ENCODE results near the gene CFAP52. TPM values are rescaled to one million over a fixed set of nuclear protein-coding genes. Genes with fewer than 3 reads are reported as not detected.
"Not testable (repeated sequence)": the region's sequence is repeated elsewhere in the genome, so short reads cannot be mapped to it uniquely, and the experiment has no call there.

Gene CFAP52, protein sequence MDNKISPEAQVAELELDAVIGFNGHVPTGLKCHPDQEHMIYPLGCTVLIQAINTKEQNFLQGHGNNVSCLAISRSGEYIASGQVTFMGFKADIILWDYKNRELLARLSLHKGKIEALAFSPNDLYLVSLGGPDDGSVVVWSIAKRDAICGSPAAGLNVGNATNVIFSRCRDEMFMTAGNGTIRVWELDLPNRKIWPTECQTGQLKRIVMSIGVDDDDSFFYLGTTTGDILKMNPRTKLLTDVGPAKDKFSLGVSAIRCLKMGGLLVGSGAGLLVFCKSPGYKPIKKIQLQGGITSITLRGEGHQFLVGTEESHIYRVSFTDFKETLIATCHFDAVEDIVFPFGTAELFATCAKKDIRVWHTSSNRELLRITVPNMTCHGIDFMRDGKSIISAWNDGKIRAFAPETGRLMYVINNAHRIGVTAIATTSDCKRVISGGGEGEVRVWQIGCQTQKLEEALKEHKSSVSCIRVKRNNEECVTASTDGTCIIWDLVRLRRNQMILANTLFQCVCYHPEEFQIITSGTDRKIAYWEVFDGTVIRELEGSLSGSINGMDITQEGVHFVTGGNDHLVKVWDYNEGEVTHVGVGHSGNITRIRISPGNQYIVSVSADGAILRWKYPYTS
- not detected in 2 replicates for total RNA-seq

DNA sequence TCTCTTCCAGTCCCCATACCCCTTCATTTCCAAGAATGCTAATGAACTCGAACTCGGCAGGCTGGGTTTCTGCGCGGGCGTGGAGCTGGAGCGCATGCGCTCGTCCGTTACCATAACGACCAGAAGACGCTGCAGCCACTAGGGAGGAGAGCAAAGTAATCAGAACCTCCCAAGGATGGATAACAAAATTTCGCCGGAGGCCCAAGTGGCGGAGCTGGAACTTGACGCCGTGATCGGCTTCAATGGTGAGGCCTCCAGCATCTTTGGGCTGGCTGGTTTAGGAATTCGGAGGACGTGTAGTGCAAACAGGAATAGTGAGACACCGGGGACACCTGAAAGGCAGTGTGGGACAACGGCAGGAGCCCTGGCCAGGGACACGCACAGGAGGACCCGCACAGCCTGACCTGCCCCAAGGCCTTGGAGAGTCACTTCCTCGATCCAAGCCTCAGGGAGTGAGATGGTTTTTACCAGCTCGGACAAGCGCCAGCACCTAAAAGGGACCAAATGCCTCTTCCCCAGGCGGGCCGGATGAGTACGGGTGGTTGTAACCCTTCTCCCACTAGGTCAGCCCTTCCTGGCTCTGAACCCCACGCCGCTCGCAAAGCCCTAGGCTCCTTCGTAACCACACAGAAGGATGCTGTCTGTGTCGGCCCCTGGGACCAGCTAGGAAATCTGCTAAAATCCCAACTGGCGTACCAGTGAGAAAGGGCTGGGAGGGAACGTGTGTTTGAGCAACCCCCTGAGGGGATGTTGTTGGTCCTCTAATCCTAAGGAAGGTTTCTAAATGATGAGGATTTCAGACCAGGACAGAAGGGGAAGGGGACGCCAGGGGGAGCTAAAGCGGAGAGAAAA, at the start of gene CFAP52:
TSS of gene CFAP52 (plus strand) at position 122 of the 852 bp plus-strand sequence. CDS start at position 176, 54 bp downstream.
- DNase-seq (ENCODE audit: extremely low read depth, low read depth, low spot score) = no peak

DNA sequence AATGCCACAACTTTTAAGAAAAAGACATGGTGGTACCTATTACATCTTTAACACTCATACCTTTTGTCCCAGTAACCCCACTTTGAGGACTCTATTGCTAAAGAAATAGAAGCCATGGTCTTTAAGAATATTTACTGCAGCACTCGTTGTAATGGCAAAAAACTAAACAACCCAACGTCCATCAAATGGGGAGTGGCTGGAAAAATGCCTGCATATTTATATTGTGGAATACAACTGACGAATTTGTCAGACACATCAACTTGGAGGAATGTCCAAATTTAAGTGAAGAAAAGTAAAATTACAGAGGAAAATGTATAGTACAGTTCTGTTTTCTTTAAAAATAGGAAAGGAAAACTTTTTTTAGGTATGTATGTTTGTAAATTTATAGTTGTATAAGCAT, 48.7 kb upstream of the CFAP52 start:
- no peak for DNase-seq (ENCODE audit: extremely low read depth, low read depth, low spot score)

DNA sequence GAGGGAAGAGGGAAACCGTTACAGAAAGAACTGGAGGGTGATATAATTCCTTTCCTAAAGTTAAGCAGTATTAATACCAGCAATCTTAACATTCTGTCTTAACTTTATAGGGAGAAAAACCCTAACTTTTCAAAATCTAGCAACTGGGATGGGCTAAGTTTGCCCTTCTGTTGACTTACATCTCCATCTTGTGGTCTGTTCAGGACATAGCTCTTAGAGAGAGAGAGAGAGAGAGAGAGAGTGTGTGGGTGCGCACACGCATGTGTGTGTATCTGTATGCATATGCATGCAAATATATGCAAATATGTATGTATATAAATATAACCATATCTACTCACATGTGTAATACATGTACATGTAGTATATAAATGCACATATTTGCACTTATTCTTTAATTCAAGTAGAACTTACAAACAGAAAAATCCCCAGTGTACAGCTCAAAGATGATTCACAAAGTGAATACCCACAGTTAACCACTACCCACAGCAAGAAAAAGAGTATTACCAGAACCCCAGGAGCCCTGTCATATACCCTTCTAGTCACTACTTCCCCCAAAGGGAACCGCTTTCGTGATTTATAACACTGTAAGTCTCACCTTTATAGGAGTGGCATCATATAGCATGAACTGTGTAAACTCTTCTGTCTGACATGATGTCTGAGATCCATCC, 47.3 kb upstream of the CFAP52 start:
- DNase-seq (ENCODE audit: extremely low read depth, low read depth, low spot score) = no peak

DNA sequence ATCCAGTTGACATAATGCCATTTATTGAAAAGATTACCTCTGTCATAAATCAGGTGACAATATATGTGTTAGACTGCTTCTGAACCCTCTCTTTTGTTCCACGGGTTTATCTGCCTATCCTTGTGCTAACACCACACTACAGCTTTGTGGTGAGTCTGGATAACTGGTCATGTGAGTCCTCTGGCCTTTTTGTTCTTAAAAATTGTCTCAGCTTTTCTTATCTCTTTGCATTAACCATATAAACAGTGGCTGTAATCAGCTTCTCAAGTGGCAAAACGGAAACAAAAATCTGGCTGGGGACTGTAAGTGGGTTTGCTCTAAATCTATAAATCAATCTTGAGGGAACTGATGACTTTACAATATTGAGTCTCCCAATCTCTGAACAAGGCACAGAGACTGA, 45.4 kb upstream of the CFAP52 start:
- DNase-seq (ENCODE audit: extremely low read depth, low read depth, low spot score) = no peak

DNA sequence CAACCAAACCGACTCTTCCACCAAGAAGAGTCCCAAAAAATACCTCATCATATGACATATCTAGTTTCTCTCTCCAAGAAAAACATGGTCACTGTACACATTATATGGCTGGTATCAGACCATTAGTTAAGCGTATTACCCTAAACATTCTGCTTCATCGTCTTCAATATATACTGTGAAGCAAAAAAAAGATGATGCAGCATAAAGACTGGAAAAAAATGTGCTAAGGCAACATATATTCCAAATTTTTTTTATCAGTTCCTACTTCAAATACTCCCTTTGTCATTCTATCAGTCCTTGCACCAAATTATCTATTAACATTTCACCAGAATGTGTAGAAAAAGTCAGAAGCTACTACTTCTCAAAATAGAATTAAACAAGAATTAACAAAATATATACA, 43.7 kb upstream of the CFAP52 start:
- DNase-seq (ENCODE audit: extremely low read depth, low read depth, low spot score) = no peak

DNA sequence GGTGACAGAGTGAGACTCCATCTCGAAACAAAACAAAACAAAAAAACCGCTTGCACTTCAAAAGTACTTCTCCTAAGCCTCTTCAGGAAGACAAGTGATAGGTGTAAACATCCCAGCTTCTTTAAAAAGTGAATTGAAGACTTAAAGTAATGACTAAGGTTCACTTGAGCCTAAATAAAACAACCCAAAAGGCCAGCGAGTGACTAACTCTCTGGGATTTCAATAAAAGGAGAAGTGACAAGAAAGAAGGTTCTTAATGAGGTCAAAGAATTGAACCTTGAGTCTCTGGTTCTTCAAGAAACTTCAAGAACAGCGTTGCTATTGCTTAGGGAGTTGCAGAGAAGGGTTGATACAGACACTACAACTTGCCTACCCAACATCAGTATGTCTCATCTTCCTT, 43.0 kb upstream of the CFAP52 start:
- DNase-seq (ENCODE audit: extremely low read depth, low read depth, low spot score) = no peak

DNA sequence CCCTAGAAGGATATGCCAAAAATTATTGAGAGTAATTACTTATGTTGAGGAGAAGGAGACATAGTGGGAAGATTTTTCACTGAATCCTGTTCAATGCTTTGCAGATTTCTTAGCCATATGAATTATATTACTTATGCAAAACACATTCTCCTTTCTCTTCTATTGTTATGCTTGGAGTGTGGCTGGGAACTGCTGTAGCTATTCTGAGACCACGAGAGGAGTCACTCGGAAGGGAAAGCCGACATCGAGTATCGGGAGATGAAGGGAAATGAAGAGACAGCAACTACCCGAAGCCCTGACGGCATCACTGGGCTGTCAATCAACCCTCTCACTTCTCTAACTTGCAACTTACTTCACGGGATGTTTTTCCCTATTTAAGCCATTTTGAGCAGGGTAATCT, 40.4 kb upstream of the CFAP52 start:
- no peak for DNase-seq (ENCODE audit: extremely low read depth, low read depth, low spot score)

DNA sequence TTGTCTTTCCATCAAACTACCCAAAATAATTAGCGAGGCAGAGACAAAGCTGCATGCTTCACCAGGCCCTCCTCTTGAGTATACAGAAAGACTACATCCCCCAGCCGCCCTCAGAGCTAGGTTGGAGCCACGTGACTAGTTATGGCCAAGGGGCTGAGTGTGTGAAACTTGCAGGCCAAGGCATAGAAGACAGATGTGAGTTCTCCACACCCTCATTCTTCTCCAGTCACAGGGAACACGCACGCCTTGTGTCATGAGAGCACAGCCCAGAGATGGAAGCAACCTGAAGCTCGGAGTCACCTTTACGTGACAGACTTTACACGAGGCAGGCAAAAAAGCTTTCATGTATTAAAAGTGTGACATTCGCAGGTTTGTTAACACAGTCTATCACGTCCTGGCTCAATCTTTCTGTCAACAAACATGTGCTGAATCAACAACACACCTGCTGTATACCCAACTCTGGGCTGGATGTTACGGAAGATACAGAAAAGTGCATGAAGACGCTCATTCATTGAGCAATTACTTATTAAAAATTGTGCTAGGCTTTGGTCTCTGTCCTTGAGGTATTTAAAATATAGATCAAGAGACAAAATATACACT, 39.2 kb upstream of the CFAP52 start:
- DNase-seq (ENCODE audit: extremely low read depth, low read depth, low spot score) = no peak

DNA sequence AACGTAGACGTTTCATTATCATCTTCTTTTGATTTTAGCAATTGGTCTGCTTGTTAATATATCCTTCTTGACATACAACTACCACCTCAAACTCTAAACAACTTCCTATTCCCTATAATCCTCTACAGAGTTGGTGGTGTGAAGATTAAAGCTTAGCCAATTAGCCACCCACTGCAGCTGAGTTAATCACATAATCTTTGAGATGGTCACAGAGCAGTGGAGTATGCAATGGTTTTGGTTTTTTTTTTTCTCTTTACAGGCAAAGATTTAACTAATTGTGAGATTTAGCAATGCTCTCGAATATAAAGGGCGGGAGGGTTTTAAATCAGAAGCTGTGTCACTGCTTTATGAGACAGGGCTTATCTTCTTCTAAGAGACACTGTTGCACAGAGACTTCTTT, 37.8 kb upstream of the CFAP52 start:
- DNase-seq (ENCODE audit: extremely low read depth, low read depth, low spot score) = no peak

DNA sequence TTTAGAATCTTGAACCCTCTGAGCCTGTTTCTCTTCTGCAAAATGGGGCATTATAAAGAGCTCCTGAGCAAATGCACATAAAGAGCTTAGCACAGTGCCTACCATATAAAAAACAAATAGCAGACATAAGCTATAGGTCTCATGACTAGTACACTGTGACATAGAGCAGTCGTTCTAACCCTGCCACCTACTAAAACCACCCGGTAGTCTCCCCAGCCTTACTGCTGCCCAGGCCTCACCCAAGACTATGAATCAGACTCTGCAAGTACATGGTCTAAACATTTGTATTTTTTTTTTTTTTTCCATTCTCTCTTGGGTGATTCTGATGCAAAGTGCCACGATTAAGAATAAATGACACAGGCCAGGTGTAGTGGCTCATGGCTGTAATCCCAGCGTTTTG, 34.7 kb upstream of the CFAP52 start:
- DNase-seq (ENCODE audit: extremely low read depth, low read depth, low spot score) = no peak

DNA sequence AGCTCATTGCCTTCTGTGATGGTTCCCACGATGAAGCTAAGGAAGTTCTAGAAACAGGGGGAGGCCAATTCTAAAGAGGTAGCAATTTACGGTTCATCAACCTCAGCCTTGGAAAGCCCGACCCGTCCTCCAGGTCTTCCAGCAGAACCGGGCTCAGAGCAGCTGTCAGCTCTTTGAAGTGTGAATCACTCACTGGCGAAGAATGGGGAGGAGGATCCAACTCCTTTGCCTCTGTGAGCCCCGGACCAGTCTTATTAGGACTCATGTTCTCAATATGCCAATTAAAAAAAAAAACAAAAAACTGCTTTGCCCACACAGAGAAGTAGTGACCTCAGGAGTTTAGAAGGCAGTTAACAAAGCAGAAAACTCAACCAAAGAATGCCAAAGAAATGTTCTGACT, 32.2 kb upstream of the CFAP52 start:
- no peak for DNase-seq (ENCODE audit: extremely low read depth, low read depth, low spot score)

DNA sequence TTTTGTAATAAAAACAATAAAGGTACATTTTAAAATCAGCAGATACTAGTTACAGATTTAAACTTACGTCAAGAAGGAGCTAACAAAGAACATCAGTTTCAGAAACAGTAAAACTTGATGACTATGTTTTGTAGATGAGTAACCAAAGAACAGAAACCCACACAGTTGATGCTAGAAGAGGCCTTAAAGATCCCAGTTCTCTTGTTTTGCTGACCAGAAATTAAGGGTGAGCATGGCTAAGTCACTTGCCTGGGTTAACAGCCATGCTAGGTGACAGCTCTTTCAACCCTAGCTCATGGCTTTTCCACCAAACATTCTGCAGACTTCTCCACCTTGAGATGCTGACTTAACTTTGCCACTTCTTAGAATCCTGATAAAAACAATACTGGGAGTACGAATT, 27.2 kb upstream of the CFAP52 start:
- DNase-seq (ENCODE audit: extremely low read depth, low read depth, low spot score) = no peak

DNA sequence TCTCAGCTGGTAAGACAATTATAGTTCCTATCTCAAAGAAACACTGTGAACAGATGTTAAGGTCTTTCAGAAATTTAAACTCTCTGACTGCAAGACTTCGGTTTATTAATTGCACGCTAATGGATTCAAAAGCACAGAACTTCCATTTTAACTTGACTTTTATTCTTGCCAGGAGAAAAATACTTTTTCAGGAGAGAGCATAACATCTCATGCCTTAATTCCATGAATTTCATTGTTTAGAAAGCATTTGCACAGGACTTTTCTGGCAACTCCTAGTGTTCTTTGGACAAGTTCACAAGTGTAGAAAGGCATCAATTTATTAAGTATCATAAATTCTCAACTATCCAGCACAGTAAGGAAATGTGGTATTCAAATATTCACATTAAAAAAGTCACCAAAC, 23.3 kb upstream of the CFAP52 start:
- DNase-seq (ENCODE audit: extremely low read depth, low read depth, low spot score) = no peak

DNA sequence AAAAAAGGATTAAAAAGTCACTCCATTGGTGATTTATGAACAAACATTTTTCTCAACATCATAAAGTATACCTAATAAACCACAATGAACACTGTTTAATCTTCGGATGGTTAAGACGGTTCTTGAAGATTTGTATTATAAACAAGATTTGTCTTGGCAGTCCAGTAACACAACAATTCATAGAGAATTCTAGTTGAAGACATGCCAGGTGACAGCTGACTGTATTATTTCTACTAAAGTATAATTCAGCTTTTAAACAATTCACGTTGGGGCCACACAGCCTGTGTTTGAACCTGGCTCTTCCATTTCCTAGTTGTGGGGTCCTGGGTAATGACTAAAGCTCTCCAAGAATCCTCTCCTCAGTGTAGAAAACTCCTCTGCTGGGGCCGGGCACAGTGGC, 22.8 kb upstream of the CFAP52 start:
- no peak for DNase-seq (ENCODE audit: extremely low read depth, low read depth, low spot score)

DNA sequence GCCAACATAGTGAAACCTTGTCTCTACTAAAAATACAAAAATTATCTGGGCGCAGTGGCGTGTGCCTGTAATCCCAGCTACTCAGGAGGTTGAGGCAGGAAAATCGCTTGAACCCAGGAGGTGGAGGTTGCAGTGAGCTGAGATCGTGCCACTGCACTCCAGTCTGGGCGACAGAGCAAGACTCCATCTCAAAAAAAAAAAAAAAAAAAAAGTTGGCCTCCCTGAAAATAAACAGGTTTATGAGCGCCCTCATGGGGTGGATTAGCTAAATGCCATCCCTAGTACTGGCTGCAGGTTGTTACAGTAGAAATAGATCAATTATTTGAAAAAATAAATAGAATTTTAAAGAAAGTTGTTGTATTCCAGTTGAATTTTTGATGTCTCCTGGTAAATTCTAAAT, 21.7 kb upstream of the CFAP52 start:
- DNase-seq (ENCODE audit: extremely low read depth, low read depth, low spot score) = not testable (repeated sequence)

DNA sequence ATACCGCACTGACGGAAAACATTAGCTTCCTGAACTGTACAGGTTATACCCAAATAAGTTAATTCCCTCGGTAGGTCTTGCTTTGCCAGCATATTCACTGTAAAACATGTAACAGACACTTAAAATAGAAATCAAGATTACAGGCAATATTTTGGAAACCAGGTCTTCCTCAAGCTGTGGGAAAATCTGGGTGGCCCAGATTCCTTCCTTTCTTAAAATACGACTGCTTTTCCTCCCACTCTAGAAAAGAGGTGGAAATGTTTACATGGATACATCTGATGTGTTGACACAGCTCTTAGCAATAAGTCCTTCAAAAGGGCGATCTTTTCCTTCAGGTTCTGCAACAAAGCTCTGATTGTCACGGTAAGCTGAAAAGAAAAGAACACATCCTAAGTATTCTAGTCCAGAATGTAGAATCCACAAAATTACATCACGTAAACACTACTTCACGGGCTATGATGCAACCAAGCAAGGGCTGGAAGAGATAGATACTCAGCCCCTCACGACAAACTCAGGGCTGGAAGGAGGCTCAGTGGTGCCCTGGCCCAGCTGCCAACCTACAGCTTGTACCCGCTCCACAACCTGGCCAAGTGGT, 19.2 kb upstream of the CFAP52 start:
- DNase-seq (ENCODE audit: extremely low read depth, low read depth, low spot score) = no peak

DNA sequence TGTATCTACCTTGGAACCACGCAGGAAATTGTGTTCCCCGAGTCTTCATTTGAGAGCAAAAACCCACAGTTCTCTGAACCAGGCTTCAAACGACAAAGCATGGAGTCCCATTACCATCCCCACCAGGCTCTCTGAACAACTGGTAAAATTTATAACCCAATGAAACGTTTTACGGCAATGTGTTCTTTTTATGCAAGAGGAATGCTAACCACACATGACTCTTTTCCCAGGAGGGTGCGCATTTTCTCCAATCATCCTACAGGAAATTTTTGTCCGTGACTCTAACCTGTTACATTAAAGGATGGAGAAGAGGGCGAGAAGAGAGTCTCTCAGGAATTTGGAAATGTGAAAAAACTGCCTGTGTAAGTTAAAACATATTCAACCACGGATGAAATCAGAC, 18.6 kb upstream of the CFAP52 start:
- no peak for DNase-seq (ENCODE audit: extremely low read depth, low read depth, low spot score)

DNA sequence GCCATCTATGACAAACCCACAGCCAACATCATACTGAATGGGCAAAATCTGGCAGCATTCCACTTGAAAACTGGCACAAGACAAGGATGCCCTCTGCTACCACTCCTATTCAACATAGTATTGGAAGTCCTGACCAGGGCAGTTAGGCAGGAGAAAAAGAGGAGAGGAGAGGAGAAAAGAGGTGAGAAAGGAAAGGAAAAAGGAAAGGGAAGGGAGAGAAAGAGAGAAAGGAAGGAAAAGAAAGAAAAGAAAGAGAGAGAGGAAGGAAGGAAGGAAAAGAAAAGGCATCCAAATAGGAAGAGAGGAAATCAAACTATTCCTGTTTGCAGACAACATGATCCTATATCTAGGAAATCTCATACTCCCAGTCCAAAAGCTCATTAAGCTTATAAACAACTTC, 12.3 kb upstream of the CFAP52 start:
- no peak for DNase-seq (ENCODE audit: extremely low read depth, low read depth, low spot score)

DNA sequence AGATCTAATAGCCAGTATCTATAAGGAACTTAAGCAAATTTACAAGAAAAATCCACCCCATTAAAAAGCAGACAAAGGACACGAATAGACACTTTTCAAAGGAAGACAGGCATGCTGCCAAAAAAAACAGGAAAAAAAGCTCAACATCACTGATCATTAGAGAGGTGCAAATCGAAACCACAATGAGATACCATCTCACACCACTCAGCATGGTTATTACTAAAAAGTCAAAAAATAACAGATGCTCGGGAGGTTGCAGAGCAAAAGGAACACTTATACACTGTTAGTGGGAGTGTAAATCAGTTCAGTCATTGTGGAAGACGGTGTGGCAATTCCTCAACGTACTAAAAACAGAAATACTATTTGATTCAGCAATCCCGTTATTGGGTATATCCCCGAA, 10.4 kb upstream of the CFAP52 start:
- DNase-seq (ENCODE audit: extremely low read depth, low read depth, low spot score) = no peak

DNA sequence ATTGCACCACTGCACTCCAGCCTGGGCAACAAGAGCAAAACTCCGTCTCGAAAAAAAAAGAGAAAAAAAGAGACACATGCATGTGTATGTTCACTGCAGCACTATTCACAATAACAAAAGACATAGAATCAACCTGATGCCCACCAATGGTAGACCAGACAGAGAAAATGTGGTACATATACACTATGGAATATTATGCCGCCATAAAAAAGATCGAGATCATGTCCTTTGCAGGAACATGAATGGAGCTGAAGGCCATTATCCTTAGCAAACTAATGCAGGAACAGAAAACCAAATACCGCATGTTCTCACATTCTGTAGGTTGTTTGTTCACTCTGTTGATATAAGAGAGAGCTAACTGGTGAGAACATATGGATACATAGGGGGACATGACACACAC, 9.7 kb upstream of the CFAP52 start:
- DNase-seq (ENCODE audit: extremely low read depth, low read depth, low spot score) = not testable (repeated sequence)
